IPS-11a (cell line): ENCODE data around the gene LRRC49.
A peak's percentile ranks its signal among the peaks of the same experiment; 100 is the strongest.
"Not testable (repeated sequence)": the region's sequence is repeated elsewhere in the genome, so short reads cannot be mapped to it uniquely, and the experiment has no call there.

Experiments
- H3K4me3 ChIP-seq: one replicate; pipeline ENCODE4 v1.5.1; 2013; ENCODE audit warnings: low read depth, low read length, control low read depth

LRRC49 gene

GRCh38 chr15:70892002-70892911, at the start of gene LRRC49, which contains the start of gene THAP10:
LRRC49 (plus strand) TSS chr15:70892826; CDS start chr15:70892895, 69 bp downstream.
THAP10 (minus strand) TSS chr15:70892433; CDS start chr15:70892272, 161 bp downstream.
- peak within 1 kb of the TSS; percentile 58 for H3K4me3 ChIP-seq

- H3K4me3 ChIP-seq, result no peak overlapping the region
These were observed 46.8 kb upstream of the LRRC49 start for GRCh38 chr15:70845602-70846360.

DNA sequence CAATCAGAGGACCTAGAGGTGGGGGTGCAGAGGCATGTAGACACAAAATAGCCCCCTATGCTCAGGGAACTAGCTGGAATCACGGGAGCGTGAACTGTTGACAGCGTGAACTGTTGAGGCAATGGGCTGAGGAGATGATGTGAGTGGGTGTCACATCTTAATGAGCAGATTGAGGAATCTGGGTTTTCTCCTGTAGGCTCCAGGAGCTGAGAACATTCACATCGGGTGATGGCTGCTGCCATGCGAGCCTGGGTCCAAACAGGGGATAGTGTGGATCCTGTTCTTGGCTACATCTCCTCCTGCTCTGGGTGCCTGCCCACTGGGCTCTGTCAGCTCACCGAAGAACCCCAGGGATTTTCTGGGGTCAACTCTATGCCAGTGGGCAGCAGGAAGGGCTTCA, 40.7 kb upstream of the LRRC49 start:
- H3K4me3 ChIP-seq, result no peak overlapping the region

GRCh38 chr15:70852501-70853317, 39.9 kb upstream of the LRRC49 start:
- H3K4me3 ChIP-seq, result peak overlapping the region; percentile 76

- H3K4me3 ChIP-seq, result peak overlapping the region; percentile 76
These were observed 39.2 kb upstream of the LRRC49 start for GRCh38 chr15:70853318-70853972.

- peak within 1 kb of the TSS; percentile 76 for H3K4me3 ChIP-seq
These were observed 38.5 kb upstream of the LRRC49 start, which contains the start of gene LARP6 for GRCh38 chr15:70853973-70854665. LARP6 (minus strand) TSS chr15:70854157; CDS start chr15:70854088, 69 bp downstream.

GRCh38 chr15:70854666-70854976, 38.0 kb upstream of the LRRC49 start:
- peak overlapping the region; percentile 67 for H3K4me3 ChIP-seq

- H3K4me3 ChIP-seq, result no peak overlapping the region
These were observed 36.9 kb upstream of the LRRC49 start for GRCh38 chr15:70855764-70856163.

DNA sequence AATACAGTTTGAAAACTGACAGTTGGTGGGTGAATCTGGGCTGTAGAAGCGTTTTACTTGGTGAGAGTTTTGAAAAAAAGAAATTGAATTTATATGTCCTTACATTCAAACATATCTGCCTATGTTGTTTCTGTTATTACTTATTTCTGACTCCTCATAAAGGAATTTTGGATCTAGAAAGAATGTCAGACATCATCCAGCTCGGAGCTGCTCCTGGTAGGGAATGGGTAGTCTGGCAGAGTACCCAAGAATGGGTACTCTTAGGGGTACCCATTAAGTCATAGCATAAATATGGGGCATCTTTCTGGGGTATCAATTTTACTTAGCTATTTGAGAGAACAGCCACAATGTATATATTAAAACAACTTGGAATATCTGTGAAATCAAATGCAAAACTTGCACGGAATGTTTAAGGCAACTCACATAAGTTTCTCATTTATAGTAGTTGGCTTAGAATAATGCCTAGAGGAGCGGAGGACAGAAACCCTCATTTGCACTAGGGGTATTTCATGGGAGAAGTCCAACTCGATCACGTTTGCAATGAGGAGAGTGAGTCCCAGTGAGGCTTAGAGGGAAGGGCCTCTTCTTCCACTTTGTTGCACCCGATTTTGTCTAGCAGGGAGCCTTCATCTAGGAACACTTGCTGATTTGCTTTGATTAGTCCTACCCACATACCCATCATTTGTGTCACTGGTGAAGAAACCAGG, 36.3 kb upstream of the LRRC49 start:
- no peak overlapping the region for H3K4me3 ChIP-seq

- no peak overlapping the region for H3K4me3 ChIP-seq
These were observed 35.6 kb upstream of the LRRC49 start for GRCh38 chr15:70856884-70857561.

- no peak overlapping the region for H3K4me3 ChIP-seq
These were observed 34.9 kb upstream of the LRRC49 start for GRCh38 chr15:70857562-70858285.

DNA sequence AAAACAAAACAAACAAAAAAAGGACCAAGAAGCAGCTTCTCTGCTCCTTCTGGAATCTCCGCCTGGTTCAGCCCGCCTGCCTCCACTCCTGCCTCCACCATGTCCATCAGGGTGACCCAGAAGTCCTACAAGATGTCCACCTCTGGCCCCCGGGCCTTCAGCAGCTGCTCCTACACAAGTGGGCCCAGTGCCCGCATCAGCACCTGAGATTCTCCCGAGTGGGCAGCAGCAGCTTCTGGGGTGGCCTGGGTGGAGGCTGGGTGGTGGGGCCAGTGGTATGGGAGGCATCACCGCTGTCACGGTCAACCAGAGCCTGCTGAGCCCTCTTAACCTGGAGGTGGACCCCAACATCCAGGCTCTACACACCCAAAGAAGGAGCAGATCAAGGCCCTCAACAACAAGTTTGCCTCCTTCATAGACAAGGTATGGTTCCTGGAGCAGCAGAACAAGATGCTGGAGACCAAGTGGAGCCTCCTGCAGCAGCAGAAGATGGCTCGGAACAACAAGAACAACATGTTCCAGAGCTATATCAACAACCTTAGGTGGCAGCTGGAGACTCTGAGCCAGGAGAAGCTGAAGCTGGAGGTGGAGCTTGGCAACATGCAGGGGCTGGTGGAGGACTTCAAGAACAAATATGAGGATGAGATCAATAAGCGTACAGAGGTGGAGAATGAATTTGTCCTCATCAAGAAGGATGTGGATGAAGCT, 33.9 kb upstream of the LRRC49 start:
- H3K4me3 ChIP-seq, result not testable (repeated sequence)

- no peak overlapping the region for H3K4me3 ChIP-seq
These were observed 33.2 kb upstream of the LRRC49 start for GRCh38 chr15:70859322-70859908.

GRCh38 chr15:70859998-70860397, 32.6 kb upstream of the LRRC49 start:
- H3K4me3 ChIP-seq, result no peak overlapping the region

- no peak overlapping the region for H3K4me3 ChIP-seq
These were observed 29.0 kb upstream of the LRRC49 start for GRCh38 chr15:70863450-70864218.

GRCh38 chr15:70866982-70867641, 25.5 kb upstream of the LRRC49 start:
- H3K4me3 ChIP-seq, result no peak overlapping the region
